ENCODE results near the gene DAAM2. TPM values are rescaled to one million over a fixed set of nuclear protein-coding genes. Genes with fewer than 3 reads are reported as not detected.

Gene DAAM2
- total and polyA plus RNA-seq, 2 donors (not counting 1 experiment from before 2014, with no cell fraction given): 41.5 to 48.2 TPM

- Histone ChIP-seq H3K27me3 (ENCODE audit: control insufficient read depth, insufficient read depth, low read length) (no peaks in the 10 kb centered on the region), H3K27ac (ENCODE audit: insufficient read depth, low read length) (no peak overlapping the region), H3K9me3 (ENCODE audit: control insufficient read depth, insufficient read depth, low read depth, low read length) (no peaks in the 10 kb centered on the region), H3K36me3 (ENCODE audit: control insufficient read depth, insufficient read depth, low read length) (peaks cover 8% of the 10 kb centered on the region), H4K20me1 (ENCODE audit: control insufficient read depth, extremely low read depth, insufficient read depth, low read length) (no peaks in the 10 kb centered on the region), H3K4me3 (replicated peaks in 1 of 4; ENCODE audit: control extremely low read depth in 1 of 4, insufficient read depth in 1 of 4, low read depth in 3 of 4, low read length in 4 of 4) (no peak overlapping the region), H3K4me2 (ENCODE audit: extremely low read depth, insufficient read depth, low read length) (no peak overlapping the region), H3K9ac (ENCODE audit: insufficient read depth, low read length) (no peak overlapping the region), H2AFZ (ENCODE audit: low read length) (no peak overlapping the region), H3K4me1 (ENCODE audit: control insufficient read depth, extremely low read depth, insufficient read depth, low read length) (no peaks in the 10 kb centered on the region), H3K79me2 (ENCODE audit: control insufficient read depth, insufficient read depth, low read length) (no peaks in the 10 kb centered on the region)
- TF ChIP-seq EZH2 (IDR thresholded peaks at IDR 0.05; ENCODE audit: low read length, missing control alignments): no peak
- no peak for TF ChIP-seq CTCF (conservative IDR thresholded peaks at IDR 0.05 in 1 of 2, IDR thresholded peaks at IDR 0.05 in 1 of 2; ENCODE audit: low read depth in 1 of 2, low read length in 2 of 2)
- DNase-seq (ENCODE audit: low read depth in 2 of 2): no peak
Observed at GRCh38 chr6:39910744-39911143, 118.6 kb downstream of the DAAM2 start.

GRCh38 chr6:39911513-39912125 is 119.4 kb downstream of the DAAM2 start:
- Histone ChIP-seq H2AFZ (ENCODE audit: low read length) (no peak overlapping the region), H3K9me3 (ENCODE audit: control insufficient read depth, insufficient read depth, low read depth, low read length) (no peaks in the 10 kb centered on the region), H3K27me3 (ENCODE audit: control insufficient read depth, insufficient read depth, low read length) (no peaks in the 10 kb centered on the region), H4K20me1 (ENCODE audit: control insufficient read depth, extremely low read depth, insufficient read depth, low read length) (no peaks in the 10 kb centered on the region), H3K4me2 (ENCODE audit: extremely low read depth, insufficient read depth, low read length) (no peak overlapping the region), H3K4me1 (ENCODE audit: control insufficient read depth, extremely low read depth, insufficient read depth, low read length) (no peaks in the 10 kb centered on the region), H3K9ac (ENCODE audit: insufficient read depth, low read length) (no peak overlapping the region), H3K36me3 (ENCODE audit: control insufficient read depth, insufficient read depth, low read length) (peaks cover 4% of the 10 kb centered on the region), H3K4me3 (replicated peaks in 1 of 4; ENCODE audit: control extremely low read depth in 1 of 4, insufficient read depth in 1 of 4, low read depth in 3 of 4, low read length in 4 of 4) (no peak overlapping the region), H3K27ac (ENCODE audit: insufficient read depth, low read length) (no peak overlapping the region), H3K79me2 (ENCODE audit: control insufficient read depth, insufficient read depth, low read length) (no peaks in the 10 kb centered on the region)
- no peak for DNase-seq (ENCODE audit: low read depth in 2 of 2)
- TF ChIP-seq EZH2 (IDR thresholded peaks at IDR 0.05; ENCODE audit: low read length, missing control alignments): no peak
- no peak for TF ChIP-seq CTCF (conservative IDR thresholded peaks at IDR 0.05 in 1 of 2, IDR thresholded peaks at IDR 0.05 in 1 of 2; ENCODE audit: low read depth in 1 of 2, low read length in 2 of 2)

- DNase-seq (ENCODE audit: low read depth in 2 of 2): no peak
- H3K27ac ChIP-seq (ENCODE audit: insufficient read depth, low read length): no peak overlapping the region
- no peaks in the 10 kb centered on the region for H3K9me3 ChIP-seq (ENCODE audit: control insufficient read depth, insufficient read depth, low read depth, low read length)
- H2AFZ ChIP-seq (ENCODE audit: low read length): no peak overlapping the region
- TF ChIP-seq EZH2 (IDR thresholded peaks at IDR 0.05; ENCODE audit: low read length, missing control alignments) (no peak), CTCF (conservative IDR thresholded peaks at IDR 0.05 in 1 of 2, IDR thresholded peaks at IDR 0.05 in 1 of 2; ENCODE audit: low read depth in 1 of 2, low read length in 2 of 2) (no peak)
- H3K4me1 ChIP-seq (ENCODE audit: control insufficient read depth, extremely low read depth, insufficient read depth, low read length): no peaks in the 10 kb centered on the region
- H3K27me3 ChIP-seq (ENCODE audit: control insufficient read depth, insufficient read depth, low read length): no peaks in the 10 kb centered on the region
- H3K79me2 ChIP-seq (ENCODE audit: control insufficient read depth, insufficient read depth, low read length): no peaks in the 10 kb centered on the region
- no peak overlapping the region for H3K4me3 ChIP-seq (replicated peaks in 1 of 4; ENCODE audit: control extremely low read depth in 1 of 4, insufficient read depth in 1 of 4, low read depth in 3 of 4, low read length in 4 of 4)
- no peaks in the 10 kb centered on the region for H4K20me1 ChIP-seq (ENCODE audit: control insufficient read depth, extremely low read depth, insufficient read depth, low read length)
- H3K9ac ChIP-seq (ENCODE audit: insufficient read depth, low read length): no peak overlapping the region
- H3K36me3 ChIP-seq (ENCODE audit: control insufficient read depth, insufficient read depth, low read length): peaks cover 4% of the 10 kb centered on the region
- H3K4me2 ChIP-seq (ENCODE audit: extremely low read depth, insufficient read depth, low read length): no peak overlapping the region
Observed at GRCh38 chr6:39912446-39912845, 120.3 kb downstream of the DAAM2 start.
